Panc1 (cell line): Measurements from ENCODE around the gene RNF212. TPM values are rescaled to one million over a fixed set of nuclear protein-coding genes. Genes with fewer than 3 reads are reported as not detected.

Experiments
- ATAC-seq: fragments of 200-7000 bp; cut with Tn5 transposase; 2 replicates; pipeline ENCODE4 v1.9.1; 2020; ENCODE audit warnings: mild to moderate bottlenecking, moderate library complexity
- BruUV-seq: library from RNA; stranded (reverse); fragments of 400-500 nt; replicated peaks from 2 replicates; lab custom pipeline; 2021; lab: Mats Ljungman, UMichigan
- CTCF ChIA-PET: fragments of 300-600 bp; sonication (Branson Sonifier 250); formaldehyde crosslinking; loops from one replicate; lab custom pipeline; 2022; ENCODE audit warnings: antibody characterized with exemption; lab: Charles Lee
- POLR2A ChIA-PET: fragments of 300-600 bp; sonication (Branson Sonifier 250); formaldehyde crosslinking; loops from one replicate; lab custom pipeline; 2022; ENCODE audit warnings: antibody characterized with exemption; lab: Charles Lee
- DNase-seq: peaks from one replicate; pipeline ENCODE4 v3.0.0-alpha.2; 2010; ENCODE audit warnings: low read depth, low spot score
- H3K27ac ChIP-seq: 2 replicates; pipeline ENCODE4 v1.5.1; 2011; ENCODE audit warnings: mild to moderate bottlenecking, low read length, inconsistent platforms
- H3K27me3 ChIP-seq: fragments of 200-500 bp; sonication (Bioruptor generic); 2 replicates; pipeline ENCODE4 v1.6.0; 2014; ENCODE audit warnings: low read length, inconsistent platforms; ENCODE audit not compliant: control insufficient read depth, insufficient read depth
- H3K36me3 ChIP-seq: fragments of 200-500 bp; sonication (Bioruptor generic); 2 replicates; pipeline ENCODE4 v1.5.1; 2014; ENCODE audit warnings: inconsistent platforms, mild to moderate bottlenecking, low read length, moderate library complexity; ENCODE audit not compliant: control insufficient read depth, insufficient read depth
- H3K4me1 ChIP-seq: 2 replicates; pipeline ENCODE4 v1.5.1; 2011; ENCODE audit warnings: inconsistent platforms, mild to moderate bottlenecking, low read length, moderate library complexity; ENCODE audit not compliant: control insufficient read depth, insufficient read depth
- H3K4me3 ChIP-seq, 2 experiments: 2 replicates each; pipeline ENCODE4 v1.5.1; 2011 to 2012; ENCODE audit warnings: low read depth in 2 of 2, low read length in 2 of 2, mild to moderate bottlenecking in 2 of 2, inconsistent platforms in 1 of 2, moderate library complexity in 1 of 2
- H3K9me3 ChIP-seq: fragments of 200-500 bp; sonication (Bioruptor generic); 2 replicates; pipeline ENCODE4 v1.5.1; 2014; ENCODE audit warnings: low read depth, mild to moderate bottlenecking, inconsistent platforms, low read length, moderate library complexity; ENCODE audit not compliant: control insufficient read depth, insufficient read depth
- POLR2AphosphoS5 ChIP-seq: IDR thresholded peaks from 2 replicates; pipeline ENCODE4 v1.6.1; 2012; ENCODE audit warnings: mild to moderate bottlenecking, low read depth, low read length, moderate library complexity
- SIN3A ChIP-seq: IDR thresholded peaks from 2 replicates; pipeline ENCODE4 v1.6.1; 2012; ENCODE audit warnings: low read depth, mild to moderate bottlenecking, low read length, moderate library complexity, borderline replicate concordance; ENCODE audit not compliant: insufficient read depth
- TCF7L2 ChIP-seq: IDR thresholded peaks from 2 replicates; pipeline ENCODE4 v1.6.1; 2011; ENCODE audit warnings: mild to moderate bottlenecking, low read depth, low read length, inconsistent platforms
- in situ Hi-C: cut with HindIII; loops from 2 replicates; pipeline ENCODE4 v1.10.0; 2016; ENCODE audit warnings: low sequenced_read_pairs, low pct_unique_long_range_greater_than_20kb
- intact Hi-C: fragments of 100-400 bp; cut with micrococcal nuclease; formaldehyde crosslinking; loops from one replicate; pipeline ENCODE4 v1.10.0; 2022; ENCODE audit not compliant: unreplicated experiment
- total RNA-seq: library from RNA; stranded (reverse); gene quantifications from one replicate; pipeline ENCODE4 v1.2.1, GENCODE V29; 2021; ENCODE audit not compliant: unreplicated experiment
- TF ChIP-seq, protein P1 (sequence below): fragments of 450-650 bp; IDR thresholded peaks from 2 replicates; pipeline ENCODE4 v1.5.1; 2017; ENCODE audit warnings: mild to moderate bottlenecking
- TF ChIP-seq, protein P2 (sequence below), 2 experiments: IDR thresholded peaks; 2 replicates each; pipeline ENCODE4 v1.6.1; 2011 to 2012; ENCODE audit warnings: low read depth in 2 of 2, control low read depth in 1 of 2, low read length in 1 of 2, mild to moderate bottlenecking in 1 of 2, moderate library complexity in 1 of 2; ENCODE audit not compliant: insufficient read depth in 1 of 2

The RNF212 gene
- total RNA-seq, 1 experiment from 2014 or later = not detected

DNA sequence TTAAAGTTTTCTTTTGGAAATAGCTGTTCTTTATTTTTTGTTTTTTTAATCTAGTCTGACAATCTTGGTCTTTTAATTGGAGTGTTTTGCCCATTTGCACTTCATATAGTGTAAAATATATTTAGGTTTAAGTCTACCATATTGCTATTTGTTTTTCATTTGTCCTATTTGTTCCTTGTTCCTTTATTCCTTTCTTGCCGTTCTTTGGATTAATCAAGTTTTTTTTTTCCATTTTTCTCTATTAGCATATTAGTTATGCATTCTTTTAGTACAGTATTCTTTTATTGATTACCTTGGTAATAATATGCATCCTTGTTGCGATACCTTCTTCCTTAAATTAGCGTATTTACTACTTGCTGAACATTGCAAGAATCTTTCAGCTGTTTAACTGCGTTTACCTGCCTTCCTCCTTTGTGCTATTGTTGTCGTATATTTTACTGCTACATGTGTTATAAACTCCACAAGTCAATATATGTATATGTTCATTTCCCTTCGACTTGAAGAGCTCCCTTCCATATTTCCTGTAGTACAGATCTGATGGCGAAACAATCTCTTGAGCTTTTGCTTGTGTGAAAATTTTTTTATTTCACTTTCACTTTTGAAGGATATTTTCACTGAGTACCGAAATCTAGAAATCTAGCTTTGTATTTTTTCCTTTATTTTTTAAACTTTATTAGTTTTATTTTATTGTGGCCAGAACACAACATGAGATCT, 23.9 kb upstream of the RNF212 start:
- POLR2A ChIA-PET = no interaction called here
- Histone ChIP-seq H3K4me1 (no peaks in the 10 kb centered on the region), H3K27me3 (peaks cover 2% of the 10 kb centered on the region; the same call in 1 of the 2 replicates), H3K4me3 (no peak overlapping the region; a peak in 1 of 4 replicates), H3K36me3 (no peaks in the 10 kb centered on the region), H3K9me3 (no peaks in the 10 kb centered on the region), H3K27ac (no peak overlapping the region)
- intact Hi-C loops (loop anchor here (10.0 kb wide), 1 partner anchor 128 kb away; no protein-coding TSS in a partner anchor), in situ Hi-C loops (no loop called here)
- CTCF ChIA-PET = no interaction called here
- no peak for DNase-seq
- TF ChIP-seq POLR2AphosphoS5 (no peak), SIN3A (no peak), TCF7L2 (no peak)
- TF ChIP-seq, protein P1, sequence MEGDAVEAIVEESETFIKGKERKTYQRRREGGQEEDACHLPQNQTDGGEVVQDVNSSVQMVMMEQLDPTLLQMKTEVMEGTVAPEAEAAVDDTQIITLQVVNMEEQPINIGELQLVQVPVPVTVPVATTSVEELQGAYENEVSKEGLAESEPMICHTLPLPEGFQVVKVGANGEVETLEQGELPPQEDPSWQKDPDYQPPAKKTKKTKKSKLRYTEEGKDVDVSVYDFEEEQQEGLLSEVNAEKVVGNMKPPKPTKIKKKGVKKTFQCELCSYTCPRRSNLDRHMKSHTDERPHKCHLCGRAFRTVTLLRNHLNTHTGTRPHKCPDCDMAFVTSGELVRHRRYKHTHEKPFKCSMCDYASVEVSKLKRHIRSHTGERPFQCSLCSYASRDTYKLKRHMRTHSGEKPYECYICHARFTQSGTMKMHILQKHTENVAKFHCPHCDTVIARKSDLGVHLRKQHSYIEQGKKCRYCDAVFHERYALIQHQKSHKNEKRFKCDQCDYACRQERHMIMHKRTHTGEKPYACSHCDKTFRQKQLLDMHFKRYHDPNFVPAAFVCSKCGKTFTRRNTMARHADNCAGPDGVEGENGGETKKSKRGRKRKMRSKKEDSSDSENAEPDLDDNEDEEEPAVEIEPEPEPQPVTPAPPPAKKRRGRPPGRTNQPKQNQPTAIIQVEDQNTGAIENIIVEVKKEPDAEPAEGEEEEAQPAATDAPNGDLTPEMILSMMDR = no peak
- TF ChIP-seq, protein P2, sequence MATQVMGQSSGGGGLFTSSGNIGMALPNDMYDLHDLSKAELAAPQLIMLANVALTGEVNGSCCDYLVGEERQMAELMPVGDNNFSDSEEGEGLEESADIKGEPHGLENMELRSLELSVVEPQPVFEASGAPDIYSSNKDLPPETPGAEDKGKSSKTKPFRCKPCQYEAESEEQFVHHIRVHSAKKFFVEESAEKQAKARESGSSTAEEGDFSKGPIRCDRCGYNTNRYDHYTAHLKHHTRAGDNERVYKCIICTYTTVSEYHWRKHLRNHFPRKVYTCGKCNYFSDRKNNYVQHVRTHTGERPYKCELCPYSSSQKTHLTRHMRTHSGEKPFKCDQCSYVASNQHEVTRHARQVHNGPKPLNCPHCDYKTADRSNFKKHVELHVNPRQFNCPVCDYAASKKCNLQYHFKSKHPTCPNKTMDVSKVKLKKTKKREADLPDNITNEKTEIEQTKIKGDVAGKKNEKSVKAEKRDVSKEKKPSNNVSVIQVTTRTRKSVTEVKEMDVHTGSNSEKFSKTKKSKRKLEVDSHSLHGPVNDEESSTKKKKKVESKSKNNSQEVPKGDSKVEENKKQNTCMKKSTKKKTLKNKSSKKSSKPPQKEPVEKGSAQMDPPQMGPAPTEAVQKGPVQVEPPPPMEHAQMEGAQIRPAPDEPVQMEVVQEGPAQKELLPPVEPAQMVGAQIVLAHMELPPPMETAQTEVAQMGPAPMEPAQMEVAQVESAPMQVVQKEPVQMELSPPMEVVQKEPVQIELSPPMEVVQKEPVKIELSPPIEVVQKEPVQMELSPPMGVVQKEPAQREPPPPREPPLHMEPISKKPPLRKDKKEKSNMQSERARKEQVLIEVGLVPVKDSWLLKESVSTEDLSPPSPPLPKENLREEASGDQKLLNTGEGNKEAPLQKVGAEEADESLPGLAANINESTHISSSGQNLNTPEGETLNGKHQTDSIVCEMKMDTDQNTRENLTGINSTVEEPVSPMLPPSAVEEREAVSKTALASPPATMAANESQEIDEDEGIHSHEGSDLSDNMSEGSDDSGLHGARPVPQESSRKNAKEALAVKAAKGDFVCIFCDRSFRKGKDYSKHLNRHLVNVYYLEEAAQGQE (IDR thresholded peaks at IDR 0.05; ENCODE audit: insufficient read depth in 1 of 2, low read depth in 2 of 2, low read length in 1 of 2) = no peak
- no peak for ATAC-seq
- no TSS peak for BruUV-seq

DNA sequence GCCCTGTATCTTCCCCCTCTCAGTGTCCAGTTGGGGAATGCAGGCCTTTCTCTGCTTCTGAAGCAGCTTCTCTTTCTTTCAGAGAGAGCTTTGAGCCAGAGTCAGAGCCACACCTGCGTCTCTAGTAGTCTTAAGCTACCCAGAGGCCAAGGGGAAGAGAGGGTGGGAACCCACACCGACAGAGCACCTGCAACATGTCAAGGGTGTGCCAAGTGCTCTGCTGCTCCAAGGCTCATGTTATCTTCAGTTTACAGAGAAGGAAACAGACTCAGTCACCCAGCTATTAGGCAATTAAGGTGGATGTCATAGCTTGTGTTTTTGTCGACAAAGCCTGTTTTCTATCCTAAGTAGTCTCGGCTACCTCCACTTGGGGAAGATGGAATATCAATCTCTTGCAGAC, 22.7 kb upstream of the RNF212 start:
- in situ Hi-C loops (no loop called here), intact Hi-C loops (loop anchor here (10.0 kb wide), 1 partner anchor 129 kb away; no protein-coding TSS in a partner anchor)
- Histone ChIP-seq H3K9me3 (no peaks in the 10 kb centered on the region), H3K36me3 (no peaks in the 10 kb centered on the region), H3K27ac (no peak overlapping the region), H3K27me3 (no peaks in the 10 kb centered on the region), H3K4me3 (no peak overlapping the region), H3K4me1 (no peaks in the 10 kb centered on the region)
- ATAC-seq (no peak), DNase-seq (no peak)
- no TSS peak for BruUV-seq
- TF ChIP-seq, protein P1 = no peak
- CTCF ChIA-PET = no interaction called here
- POLR2A ChIA-PET = no interaction called here
